Body of pancreas (tissue), 4 donors: ENCODE data around the gene EXD2. TPM values are rescaled to one million over a fixed set of nuclear protein-coding genes. Genes with fewer than 3 reads are reported as not detected.

Experiments used
- ATAC-seq: fragments of 150-250 bp; one replicate; pipeline ENCODE4 v1.9.1; 2016
- DNase-seq, 4 donors: peaks; one replicate each; pipeline ENCODE4 v3.0.0-alpha.2; 2019
- H3K27ac ChIP-seq, 4 donors: fragments of 200-600 bp; sonication (generic); 1 replicate in 3 of 4; 2 replicates in 1 of 4; pipeline versions ENCODE4 v1.5.1 to v1.6.1; 2016 to 2019; ENCODE audit warnings: mild to moderate bottlenecking in 1 of 4, mixed read lengths in 1 of 4, moderate library complexity in 1 of 4
- H3K27me3 ChIP-seq, 2 donors: fragments of 200-600 bp; sonication (generic); one replicate each; pipeline ENCODE4 v1.6.0; 2016; ENCODE audit warnings: mild to moderate bottlenecking in 1 of 2
- H3K36me3 ChIP-seq, 2 donors: fragments of 200-600 bp; sonication (generic); replicated peaks in 1 of 2; 2 replicates each; pipeline ENCODE4 v1.5.1; 2016; ENCODE audit warnings: low read depth in 2 of 2; ENCODE audit not compliant: insufficient read depth in 1 of 2
- H3K4me1 ChIP-seq: fragments of 200-600 bp; sonication (generic); one replicate; pipeline ENCODE4 v1.6.0; 2016
- H3K4me3 ChIP-seq, 2 donors: fragments of 200-600 bp; sonication (generic); 1 replicate in 1 of 2; 2 replicates in 1 of 2; pipeline ENCODE4 v1.5.1; 2016 to 2019
- H3K9me3 ChIP-seq, 3 donors: fragments of 200-600 bp; sonication (generic); 1 replicate in 2 of 3; 2 replicates in 1 of 3; pipeline ENCODE4 v1.5.1; 2016
- CTCF ChIP-seq, 7 experiments: fragments of 450-650 bp in 4 of 7; fragments of 200-600 bp in 3 of 7; sonication (generic) in 3 of 7; IDR thresholded peaks; one replicate each; pipeline ENCODE4 v1.5.1; 2016 to 2019; ENCODE audit warnings: antibody characterized with exemption in 7 of 7
- POLR2A ChIP-seq, 3 donors: fragments of 450-650 bp; IDR thresholded peaks; one replicate each; pipeline ENCODE4 v1.6.1; 2016; ENCODE audit warnings: antibody characterized with exemption in 3 of 3, mild to moderate bottlenecking in 2 of 3
- WGBS, 2 donors: methylation state at CpG; one replicate each; pipeline ENCODE4 v1.1.5; 2017; 5-methylcytosine and 5-hydroxymethylcytosine counted together
- intact Hi-C: fragments of 100-400 bp; cut with DNase I; formaldehyde crosslinking; loops from one replicate; pipeline ENCODE4 v1.15.1; 2023
- total RNA-seq, 2 donors: library from RNA; depleted of rRNA; stranded (reverse); fragments of >200 nt; gene quantifications; one replicate each; pipeline ENCODE4 v1.1.0, GENCODE V29; 2016

The EXD2 gene
- total RNA-seq, 2 donors from 2014 or later = 11.2 to 21.5 TPM

GRCh38 chr14:69268763-69269162 lies 77.5 kb downstream of the EXD2 start:
- Histone ChIP-seq H3K36me3 (no peaks in the 10 kb centered on the region), H3K27ac (no peak overlapping the region), H3K9me3 (no peaks in the 10 kb centered on the region), H3K4me1 (no peaks in the 10 kb centered on the region), H3K27me3 (no peaks in the 10 kb centered on the region), H3K4me3 (no peak overlapping the region)
- TF ChIP-seq POLR2A (IDR thresholded peaks at IDR 0.05) = no peak
- TF ChIP-seq CTCF (IDR thresholded peaks at IDR 0.05) = no peak
- 74 to 80% methylated on average over 4 of the region's 4 CpGs for WGBS, 2 donors
- intact Hi-C loops = no loop called here
- ATAC-seq (no peak), DNase-seq (no peak)

GRCh38 chr14:69269381-69269780 lies 78.1 kb downstream of the EXD2 start:
- intact Hi-C loops = no loop called here
- no peak for ATAC-seq
- DNase-seq = no peak
- H3K4me3 ChIP-seq = no peak overlapping the region
- no peaks in the 10 kb centered on the region for H3K9me3 ChIP-seq
- TF ChIP-seq POLR2A (IDR thresholded peaks at IDR 0.05) (no peak), CTCF (IDR thresholded peaks at IDR 0.05) (no peak)
- H3K36me3 ChIP-seq = no peaks in the 10 kb centered on the region
- no peak overlapping the region for H3K27ac ChIP-seq
- H3K27me3 ChIP-seq = no peaks in the 10 kb centered on the region
- no peaks in the 10 kb centered on the region for H3K4me1 ChIP-seq
- 65 to 82% methylated on average over 1 of the region's 1 CpG for WGBS, 2 donors

GRCh38 chr14:69270097-69270496 lies 78.8 kb downstream of the EXD2 start:
- no peaks in the 10 kb centered on the region for H3K9me3 ChIP-seq
- no peak for TF ChIP-seq POLR2A (IDR thresholded peaks at IDR 0.05)
- no peak for TF ChIP-seq CTCF (IDR thresholded peaks at IDR 0.05)
- H3K4me3 ChIP-seq = no peak overlapping the region
- DNase-seq (no peak), ATAC-seq (no peak)
- H3K27ac ChIP-seq = no peak overlapping the region
- intact Hi-C loops = no loop called here
- WGBS, 2 donors = 77 to 90% methylated on average over 9 to 10 of the region's 10 CpGs
- H3K36me3 ChIP-seq = no peaks in the 10 kb centered on the region
- no peaks in the 10 kb centered on the region for H3K27me3 ChIP-seq
- no peaks in the 10 kb centered on the region for H3K4me1 ChIP-seq

GRCh38 chr14:69270795-69271708 lies 79.8 kb downstream of the EXD2 start:
- WGBS, 2 donors = 84 to 86% methylated on average over 18 to 21 of the region's 21 CpGs
- Histone ChIP-seq H3K36me3 (no peaks in the 10 kb centered on the region), H3K27ac (no peak overlapping the region), H3K4me3 (no peak overlapping the region), H3K27me3 (no peaks in the 10 kb centered on the region), H3K4me1 (no peaks in the 10 kb centered on the region), H3K9me3 (no peaks in the 10 kb centered on the region)
- intact Hi-C loops = no loop called here
- ATAC-seq (no peak), DNase-seq (no peak)
- TF ChIP-seq POLR2A (IDR thresholded peaks at IDR 0.05) (no peak), CTCF (IDR thresholded peaks at IDR 0.05) (no peak)

- no peaks in the 10 kb centered on the region for H3K27me3 ChIP-seq
- H3K36me3 ChIP-seq = no peaks in the 10 kb centered on the region
- no peaks in the 10 kb centered on the region for H3K4me1 ChIP-seq
- no peak for TF ChIP-seq POLR2A (IDR thresholded peaks at IDR 0.05)
- TF ChIP-seq CTCF (IDR thresholded peaks at IDR 0.05) = no peak
- H3K9me3 ChIP-seq = no peaks in the 10 kb centered on the region
- DNase-seq = no peak
- no peak overlapping the region for H3K27ac ChIP-seq
- no peak overlapping the region for H3K4me3 ChIP-seq
- ATAC-seq = no peak
- intact Hi-C loops = no loop called here
- WGBS, 2 donors = 50 to 58% methylated on average over 2 of the region's 2 CpGs
These were observed 83.0 kb downstream of the EXD2 start for GRCh38 chr14:69274321-69274720.
